ENCODE data around the gene UGT1A7. TPM values are rescaled to one million over a fixed set of nuclear protein-coding genes. Genes with fewer than 3 reads are reported as not detected.

UGT1A7 gene
- total RNA-seq, 1 donor from 2014 or later, result 4.9 TPM

GRCh38 chr2:233711312-233712008 lies 29.8 kb downstream of the UGT1A7 start:
- no peak for DNase-seq (ENCODE audit: extremely low spot score in 2 of 2)
- Histone ChIP-seq H3K27ac (no peak overlapping the region), H3K4me1 (peaks cover 8% of the 10 kb centered on the region)

GRCh38 chr2:233712611-233713261 lies 31.0 kb downstream of the UGT1A7 start, which contains the start of gene UGT1A5:
TSS of gene UGT1A5 (plus strand) at chr2:233712907. CDS start at chr2:233712992, 85 bp downstream.
- no peak within 1 kb of the TSS for H3K4me3 ChIP-seq
- no peaks in the 10 kb centered on the region for H3K36me3 ChIP-seq
- intact Hi-C loops (cut with DNase I), result no loop called here
- no peak within 1 kb of the TSS for H3K27ac ChIP-seq
- H3K4me1 ChIP-seq, result peaks cover 7% of the 10 kb centered on the region
- H3K9me3 ChIP-seq, result no peaks in the 10 kb centered on the region
- TF ChIP-seq POLR2AphosphoS5 (IDR thresholded peaks at IDR 0.05; ENCODE audit: insufficient read depth in 1 of 2, low read depth in 1 of 2) (no peak), POLR2A (IDR thresholded peaks at IDR 0.05) (no peak), CTCF (IDR thresholded peaks at IDR 0.05) (no peak)
- no peaks in the 10 kb centered on the region for H3K27me3 ChIP-seq
- no peak for DNase-seq (ENCODE audit: extremely low spot score in 2 of 2)

More at GRCh38 chr2:233711312-233712008, 29.8 kb downstream of the UGT1A7 start:
- H3K9me3 ChIP-seq, result no peaks in the 10 kb centered on the region
- H3K36me3 ChIP-seq, result no peaks in the 10 kb centered on the region
- no peak overlapping the region for H3K4me3 ChIP-seq
- H3K27me3 ChIP-seq, result no peaks in the 10 kb centered on the region
- intact Hi-C loops (cut with DNase I), result no loop called here
- no peak for TF ChIP-seq POLR2A (IDR thresholded peaks at IDR 0.05)
- TF ChIP-seq CTCF (IDR thresholded peaks at IDR 0.05), result peak in 2 of 3 experiments; percentile 33 to 40
- TF ChIP-seq POLR2AphosphoS5 (IDR thresholded peaks at IDR 0.05; ENCODE audit: insufficient read depth in 1 of 2, low read depth in 1 of 2), result no peak

- no peak for TF ChIP-seq POLR2AphosphoS5 (IDR thresholded peaks at IDR 0.05; ENCODE audit: insufficient read depth in 1 of 2, low read depth in 1 of 2)
- no peak for TF ChIP-seq CTCF (IDR thresholded peaks at IDR 0.05)
- TF ChIP-seq POLR2A (IDR thresholded peaks at IDR 0.05), result no peak
- Histone ChIP-seq H3K36me3 (no peaks in the 10 kb centered on the region), H3K27me3 (no peaks in the 10 kb centered on the region), H3K4me3 (no peak overlapping the region), H3K4me1 (peaks cover 3% of the 10 kb centered on the region), H3K9me3 (no peaks in the 10 kb centered on the region), H3K27ac (no peak overlapping the region)
- intact Hi-C loops (cut with DNase I), result no loop called here
- DNase-seq (ENCODE audit: extremely low spot score in 2 of 2), result no peak
These were observed 31.5 kb downstream of the UGT1A7 start for GRCh38 chr2:233713262-233713615.

GRCh38 chr2:233714121-233714520 lies 32.4 kb downstream of the UGT1A7 start:
- intact Hi-C loops (cut with DNase I), result no loop called here

More at GRCh38 chr2:233714121-233714520, 32.4 kb downstream of the UGT1A7 start:
- Histone ChIP-seq H3K4me3 (no peak overlapping the region), H3K27me3 (no peaks in the 10 kb centered on the region), H3K4me1 (no peaks in the 10 kb centered on the region), H3K27ac (no peak overlapping the region), H3K9me3 (no peaks in the 10 kb centered on the region), H3K36me3 (no peaks in the 10 kb centered on the region)
- no peak for DNase-seq (ENCODE audit: extremely low spot score in 2 of 2)
- TF ChIP-seq CTCF (IDR thresholded peaks at IDR 0.05), result no peak
